NCI-H69 (cell line): Measurements from ENCODE around the gene PNKD.
"Not testable (repeated sequence)": the region's sequence is repeated elsewhere in the genome, so short reads cannot be mapped to it uniquely, and the experiment has no call there.

ENCODE experiments used
- DNase-seq: peaks from one replicate; lab custom pipeline; 2025; lab: John Stamatoyannopoulos, UW

PNKD gene

GRCh38 chr2:218272531-218273212 lies 2.4 kb downstream of the PNKD start:
- DNase-seq, result peak; percentile 81

GRCh38 chr2:218273214-218273907 lies 3.0 kb downstream of the PNKD start:
- DNase-seq, result not testable (repeated sequence)

- no peak for DNase-seq
These were observed 3.6 kb downstream of the PNKD start for GRCh38 chr2:218273908-218274249.

- no peak for DNase-seq
These were observed 4.3 kb downstream of the PNKD start for GRCh38 chr2:218274586-218274985.

GRCh38 chr2:218275371-218276072 lies 5.2 kb downstream of the PNKD start:
- no peak for DNase-seq

- no peak for DNase-seq
These were observed 6.9 kb downstream of the PNKD start for GRCh38 chr2:218276986-218277755.

- no peak for DNase-seq
These were observed 7.6 kb downstream of the PNKD start for GRCh38 chr2:218277921-218278320.

- no peak for DNase-seq
These were observed 8.4 kb downstream of the PNKD start for GRCh38 chr2:218278531-218279360.

- no peak for DNase-seq
These were observed 10.0 kb downstream of the PNKD start for GRCh38 chr2:218280260-218280870.

- no peak for DNase-seq
These were observed 11.1 kb downstream of the PNKD start for GRCh38 chr2:218281449-218281848.

- no peak for DNase-seq
These were observed 12.1 kb downstream of the PNKD start for GRCh38 chr2:218282173-218282991.

GRCh38 chr2:218284106-218284811 lies 13.9 kb downstream of the PNKD start:
- DNase-seq, result no peak

- no peak for DNase-seq
These were observed 15.3 kb downstream of the PNKD start for GRCh38 chr2:218285604-218286003.

GRCh38 chr2:218286570-218287459 lies 16.5 kb downstream of the PNKD start:
- DNase-seq, result no peak

- DNase-seq, result no peak
These were observed 19.5 kb downstream of the PNKD start for GRCh38 chr2:218289639-218290315.

GRCh38 chr2:218290316-218291261 lies 20.3 kb downstream of the PNKD start:
- no peak for DNase-seq
